Right renal cortex interstitium (tissue), 3 donors: ENCODE results near the gene PATJ. TPM values are rescaled to one million over a fixed set of nuclear protein-coding genes. Genes with fewer than 3 reads are reported as not detected.

Experiments used
- polyA plus RNA-seq, 3 donors: library from polyadenylated mRNA; unstranded; fragments of 120-200 nt; gene quantifications; one replicate each; pipeline ENCODE4 v1.2.1, GENCODE V29; 2013; ENCODE audit not compliant: insufficient read length in 3 of 3

Gene PATJ
- polyA plus RNA-seq, 3 donors = 42.6 to 46.5 (median 42.9) TPM

Other genes starting within 250 kb of the PATJ start
- gene TM2D1, start 17.3 kb upstream of the PATJ start, polyA plus RNA-seq = 10 to 100 TPM; 73.6 to 77.7 (median 75.7) TPM